ENCODE results near the gene GIMD1. TPM values are rescaled to one million over a fixed set of nuclear protein-coding genes. Genes with fewer than 3 reads are reported as not detected.

GIMD1 gene
- total RNA-seq, 2 donors from 2014 or later, result not detected

- ATAC-seq (replicated peaks), result no peak
- Mint-ChIP-seq H3K27me3 (no peaks in the 10 kb centered on the region), H3K27ac (no peak overlapping the region), H3K36me3 (ENCODE audit: low read depth) (peaks cover 17% of the 10 kb centered on the region), H3K4me3 (no peak overlapping the region), H3K4me1 (peaks cover 28% of the 10 kb centered on the region), H3K9me3 (no peaks in the 10 kb centered on the region)
These were observed 53.6 kb downstream of the GIMD1 start for GRCh38 chr4:106314960-106315359.

GRCh38 chr4:106312997-106313522, 55.5 kb downstream of the GIMD1 start:
- H3K27ac Mint-ChIP-seq, result peak overlapping the region; percentile 31
- H3K9me3 Mint-ChIP-seq, result no peaks in the 10 kb centered on the region
- H3K27me3 Mint-ChIP-seq, result no peaks in the 10 kb centered on the region
- H3K4me3 Mint-ChIP-seq, result no peak overlapping the region
- peaks cover 14% of the 10 kb centered on the region for H3K36me3 Mint-ChIP-seq (ENCODE audit: low read depth)
- ATAC-seq (replicated peaks), result no peak
- peaks cover 22% of the 10 kb centered on the region for H3K4me1 Mint-ChIP-seq

- H3K27me3 Mint-ChIP-seq, result no peaks in the 10 kb centered on the region
- ATAC-seq (replicated peaks), result no peak
- peak overlapping the region; percentile 31 for H3K27ac Mint-ChIP-seq
- peaks cover 15% of the 10 kb centered on the region for H3K36me3 Mint-ChIP-seq (ENCODE audit: low read depth)
- H3K4me1 Mint-ChIP-seq, result peaks cover 22% of the 10 kb centered on the region
- H3K9me3 Mint-ChIP-seq, result no peaks in the 10 kb centered on the region
- no peak overlapping the region for H3K4me3 Mint-ChIP-seq
These were observed 56.2 kb downstream of the GIMD1 start for GRCh38 chr4:106312377-106312776.

Other genes with a start within 250 kb of the GIMD1 start
- gene TBCK, start 52.6 kb downstream of the GIMD1 start, total RNA-seq, result 10 to 100 TPM; 28.8 to 40.0 TPM
- gene AIMP1, start 52.2 kb downstream of the GIMD1 start, total RNA-seq, result 10 to 100 TPM; 55.3 to 56.0 TPM